ENCODE data around the gene VEZT.

VEZT gene

DNA sequence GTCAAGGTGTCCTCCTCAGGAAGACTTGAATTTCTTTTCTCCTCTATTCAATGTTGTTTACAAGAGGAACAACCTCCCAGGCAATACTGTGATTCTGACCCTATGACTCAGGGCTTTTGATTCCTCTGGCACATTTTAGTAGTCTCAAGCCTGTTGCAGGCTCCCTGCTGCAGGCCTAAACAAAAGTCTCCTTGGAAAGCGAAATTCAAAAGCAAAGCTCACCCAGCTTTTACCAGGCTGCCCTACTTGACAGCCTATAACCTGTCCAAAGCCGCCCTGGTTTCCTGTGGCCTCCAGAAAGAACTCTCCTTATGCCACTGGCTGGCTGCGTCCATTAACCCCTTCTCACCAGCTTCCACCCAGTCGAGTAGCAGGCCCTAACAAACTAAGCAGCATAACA is 11.9 kb upstream of the VEZT start:
- WGBS (ENCODE audit: extremely low coverage, insufficient coverage, low lambda C conversion rate): no CpG with 5 or more reads among the region's 4 CpGs

DNA sequence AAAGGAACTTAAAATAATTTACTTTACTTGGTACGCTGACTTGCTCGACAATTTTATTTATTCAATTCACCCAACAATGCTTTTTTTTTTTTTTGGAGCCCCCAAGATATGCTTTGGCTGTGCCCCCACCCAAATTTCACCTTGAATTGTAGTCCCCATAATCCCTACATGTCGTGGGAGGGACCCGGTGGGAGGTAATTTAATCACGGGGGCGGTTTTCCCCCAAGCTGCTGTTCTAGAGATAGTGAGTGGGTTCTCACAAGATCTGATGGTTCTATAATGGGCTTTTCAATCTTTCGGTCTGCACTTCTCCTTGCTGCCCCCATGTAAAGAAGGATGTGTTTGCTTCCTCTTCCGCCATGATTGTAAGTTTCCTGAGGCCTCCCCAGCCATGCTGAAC is 10.7 kb upstream of the VEZT start:
- H3K27ac ChIP-seq (ENCODE audit: low read depth, low read length): no peak overlapping the region

More for the DNA sequence above, 11.9 kb upstream of the VEZT start:
- H3K18ac ChIP-seq (ENCODE audit: low read length): peak overlapping the region; percentile 68
- peaks cover 35% of the 10 kb centered on the region for H3K79me2 ChIP-seq (ENCODE audit: control insufficient read depth, insufficient read depth, low read length)
- peak overlapping the region; percentile 34 for H3K23ac ChIP-seq (ENCODE audit: low read length)
- H3K56ac ChIP-seq (ENCODE audit: low read length): peak overlapping the region; percentile 66
- no peak overlapping the region for H2BK15ac ChIP-seq (replicated peaks; ENCODE audit: low read depth)
- peak overlapping the region; percentile 78 for H2BK5ac ChIP-seq (ENCODE audit: low read length)
- no peaks in the 10 kb centered on the region for H3K36me3 ChIP-seq (ENCODE audit: control insufficient read depth, insufficient read depth, low read length)
- H3K9ac ChIP-seq (ENCODE audit: low read length): peak overlapping the region; percentile 51
- H3K79me1 ChIP-seq (ENCODE audit: low read length): peaks cover 11% of the 10 kb centered on the region
- peaks cover 23% of the 10 kb centered on the region for H3K4me1 ChIP-seq (ENCODE audit: control insufficient read depth, low read depth, low read length)
- H3K4ac ChIP-seq (ENCODE audit: low read depth, low read length): peak overlapping the region; percentile 59
- H3K4me3 ChIP-seq (ENCODE audit: low read length): no peak overlapping the region
- peak; percentile 84 for DNase-seq
- no peaks in the 10 kb centered on the region for H3K27me3 ChIP-seq (ENCODE audit: insufficient read depth, low read length, poor library complexity)
- no peak overlapping the region for H2AK5ac ChIP-seq (ENCODE audit: low read length)
- H2BK120ac ChIP-seq (ENCODE audit: low read depth, low read length): peak overlapping the region; percentile 56
- no peak overlapping the region for H4K5ac ChIP-seq (ENCODE audit: low read length)
- peak overlapping the region; percentile 92 for H3K27ac ChIP-seq (ENCODE audit: low read depth, low read length)
- H4K8ac ChIP-seq (ENCODE audit: low read depth, low read length): no peak overlapping the region
- H3K4me2 ChIP-seq (ENCODE audit: low read length): no peak overlapping the region

DNA sequence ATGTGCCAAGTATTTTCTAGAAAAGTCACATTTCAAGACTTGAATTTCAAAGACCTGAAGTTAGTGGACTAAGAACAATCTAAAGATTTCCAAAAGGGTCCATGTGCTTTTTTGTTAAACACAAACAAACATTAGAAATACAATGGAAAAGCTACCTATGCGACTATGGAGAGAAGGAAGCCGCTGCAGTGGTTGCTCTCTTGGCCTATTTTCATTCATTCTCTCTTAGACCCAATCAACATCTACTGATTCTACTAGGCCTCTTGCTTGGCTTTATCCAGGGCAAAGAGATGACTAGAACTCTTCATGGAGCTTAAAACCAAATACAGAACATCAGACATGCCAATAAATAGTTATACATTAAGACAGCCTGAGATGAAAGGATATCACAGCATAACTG is 10.2 kb upstream of the VEZT start:
- Histone ChIP-seq H2BK15ac (replicated peaks; ENCODE audit: low read depth) (no peak overlapping the region), H2BK120ac (ENCODE audit: low read depth, low read length) (no peak overlapping the region), H3K18ac (ENCODE audit: low read length) (no peak overlapping the region), H3K27me3 (ENCODE audit: insufficient read depth, low read length, poor library complexity) (no peaks in the 10 kb centered on the region), H3K23ac (ENCODE audit: low read length) (no peak overlapping the region), H3K79me1 (ENCODE audit: low read length) (peaks cover 11% of the 10 kb centered on the region), H2AK5ac (ENCODE audit: low read length) (no peak overlapping the region), H3K9ac (ENCODE audit: low read length) (no peak overlapping the region), H3K27ac (ENCODE audit: low read depth, low read length) (no peak overlapping the region), H3K4ac (ENCODE audit: low read depth, low read length) (no peak overlapping the region), H3K79me2 (ENCODE audit: control insufficient read depth, insufficient read depth, low read length) (peaks cover 29% of the 10 kb centered on the region), H4K5ac (ENCODE audit: low read length) (no peak overlapping the region), H3K4me2 (ENCODE audit: low read length) (no peak overlapping the region), H2BK5ac (ENCODE audit: low read length) (no peak overlapping the region), H3K4me1 (ENCODE audit: control insufficient read depth, low read depth, low read length) (peaks cover 20% of the 10 kb centered on the region), H3K56ac (ENCODE audit: low read length) (no peak overlapping the region), H4K8ac (ENCODE audit: low read depth, low read length) (no peak overlapping the region), H3K4me3 (ENCODE audit: low read length) (no peak overlapping the region), H3K36me3 (ENCODE audit: control insufficient read depth, insufficient read depth, low read length) (no peaks in the 10 kb centered on the region)
- WGBS (ENCODE audit: extremely low coverage, insufficient coverage, low lambda C conversion rate): no CpG with 5 or more reads among the region's 2 CpGs
- no peak for DNase-seq

More for the DNA sequence above, 10.7 kb upstream of the VEZT start:
- Histone ChIP-seq H3K4me1 (ENCODE audit: control insufficient read depth, low read depth, low read length) (peaks cover 20% of the 10 kb centered on the region), H3K56ac (ENCODE audit: low read length) (no peak overlapping the region), H3K36me3 (ENCODE audit: control insufficient read depth, insufficient read depth, low read length) (no peaks in the 10 kb centered on the region), H4K8ac (ENCODE audit: low read depth, low read length) (no peak overlapping the region), H3K4me3 (ENCODE audit: low read length) (no peak overlapping the region), H3K79me2 (ENCODE audit: control insufficient read depth, insufficient read depth, low read length) (peaks cover 32% of the 10 kb centered on the region), H3K79me1 (ENCODE audit: low read length) (peaks cover 11% of the 10 kb centered on the region), H3K27me3 (ENCODE audit: insufficient read depth, low read length, poor library complexity) (no peaks in the 10 kb centered on the region), H2AK5ac (ENCODE audit: low read length) (no peak overlapping the region), H4K5ac (ENCODE audit: low read length) (no peak overlapping the region), H2BK15ac (replicated peaks; ENCODE audit: low read depth) (no peak overlapping the region), H2BK120ac (ENCODE audit: low read depth, low read length) (no peak overlapping the region), H3K4ac (ENCODE audit: low read depth, low read length) (no peak overlapping the region), H2BK5ac (ENCODE audit: low read length) (no peak overlapping the region), H3K18ac (ENCODE audit: low read length) (no peak overlapping the region), H3K23ac (ENCODE audit: low read length) (no peak overlapping the region), H3K9ac (ENCODE audit: low read length) (no peak overlapping the region), H3K4me2 (ENCODE audit: low read length) (no peak overlapping the region)
- DNase-seq: no peak
- WGBS (ENCODE audit: extremely low coverage, insufficient coverage, low lambda C conversion rate): no CpG with 5 or more reads among the region's 8 CpGs

DNA sequence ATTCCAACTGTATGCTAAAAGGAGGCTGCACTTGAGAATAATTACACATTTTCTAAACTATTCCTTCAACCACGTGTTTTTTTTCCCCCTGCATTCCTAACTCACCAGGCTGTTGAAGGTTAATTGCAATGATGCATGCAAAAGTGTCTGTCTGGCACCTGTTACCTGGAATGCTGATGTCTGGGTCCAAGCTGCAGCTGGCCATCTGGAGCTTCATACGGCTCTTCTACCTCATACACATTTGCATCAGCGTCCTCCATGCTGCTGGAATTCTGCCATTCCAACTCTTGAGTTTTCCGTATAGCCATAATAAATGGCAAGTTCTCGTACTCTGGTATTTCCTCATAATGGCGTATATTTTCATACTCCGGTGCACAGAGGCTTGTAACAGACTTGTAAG is 8.9 kb upstream of the VEZT start:
- Histone ChIP-seq H3K18ac (ENCODE audit: low read length) (no peak overlapping the region), H3K56ac (ENCODE audit: low read length) (no peak overlapping the region), H4K8ac (ENCODE audit: low read depth, low read length) (no peak overlapping the region), H2AK5ac (ENCODE audit: low read length) (no peak overlapping the region), H2BK120ac (ENCODE audit: low read depth, low read length) (no peak overlapping the region), H3K4me3 (ENCODE audit: low read length) (no peak overlapping the region), H2BK15ac (replicated peaks; ENCODE audit: low read depth) (no peak overlapping the region), H3K79me2 (ENCODE audit: control insufficient read depth, insufficient read depth, low read length) (peaks cover 29% of the 10 kb centered on the region), H3K4me2 (ENCODE audit: low read length) (no peak overlapping the region), H3K4me1 (ENCODE audit: control insufficient read depth, low read depth, low read length) (peaks cover 13% of the 10 kb centered on the region), H3K23ac (ENCODE audit: low read length) (no peak overlapping the region), H3K79me1 (ENCODE audit: low read length) (peaks cover 11% of the 10 kb centered on the region), H4K5ac (ENCODE audit: low read length) (no peak overlapping the region), H3K27ac (ENCODE audit: low read depth, low read length) (no peak overlapping the region), H3K27me3 (ENCODE audit: insufficient read depth, low read length, poor library complexity) (no peaks in the 10 kb centered on the region), H3K9ac (ENCODE audit: low read length) (no peak overlapping the region), H3K4ac (ENCODE audit: low read depth, low read length) (no peak overlapping the region), H3K36me3 (ENCODE audit: control insufficient read depth, insufficient read depth, low read length) (no peaks in the 10 kb centered on the region), H2BK5ac (ENCODE audit: low read length) (no peak overlapping the region)
- no CpG with 5 or more reads among the region's 7 CpGs for WGBS (ENCODE audit: extremely low coverage, insufficient coverage, low lambda C conversion rate)
- peak; percentile 48 for DNase-seq

DNA sequence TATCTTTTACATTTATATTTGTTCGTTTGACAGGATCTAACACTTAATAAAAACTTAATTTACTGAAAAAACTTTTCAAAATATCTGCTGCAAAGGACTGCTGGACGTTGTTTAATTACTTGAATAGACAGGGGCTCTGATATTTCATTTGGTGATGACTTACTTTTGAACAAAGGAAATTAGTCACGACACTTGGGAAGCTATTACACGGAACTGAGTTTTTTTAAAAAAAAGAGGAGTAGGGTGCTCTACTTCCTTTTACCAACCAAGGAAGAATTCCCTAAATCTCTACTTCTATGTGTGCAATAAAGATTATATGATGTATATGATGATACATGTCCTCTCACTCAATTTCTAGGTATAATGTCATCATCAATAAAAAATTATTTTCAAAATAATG is 5.0 kb upstream of the VEZT start:
- Histone ChIP-seq H3K79me2 (ENCODE audit: control insufficient read depth, insufficient read depth, low read length) (peaks cover 44% of the 10 kb centered on the region), H3K27ac (ENCODE audit: low read depth, low read length) (no peak overlapping the region), H3K18ac (ENCODE audit: low read length) (no peak overlapping the region), H3K4ac (ENCODE audit: low read depth, low read length) (no peak overlapping the region), H4K8ac (ENCODE audit: low read depth, low read length) (no peak overlapping the region), H3K4me1 (ENCODE audit: control insufficient read depth, low read depth, low read length) (peaks cover 2% of the 10 kb centered on the region), H3K79me1 (ENCODE audit: low read length) (peaks cover 10% of the 10 kb centered on the region), H3K9ac (ENCODE audit: low read length) (no peak overlapping the region), H3K36me3 (ENCODE audit: control insufficient read depth, insufficient read depth, low read length) (no peaks in the 10 kb centered on the region), H3K4me3 (ENCODE audit: low read length) (no peak overlapping the region), H3K27me3 (ENCODE audit: insufficient read depth, low read length, poor library complexity) (no peaks in the 10 kb centered on the region), H2AK5ac (ENCODE audit: low read length) (no peak overlapping the region), H2BK120ac (ENCODE audit: low read depth, low read length) (no peak overlapping the region), H2BK15ac (replicated peaks; ENCODE audit: low read depth) (no peak overlapping the region), H3K56ac (ENCODE audit: low read length) (no peak overlapping the region), H2BK5ac (ENCODE audit: low read length) (no peak overlapping the region), H4K5ac (ENCODE audit: low read length) (no peak overlapping the region), H3K4me2 (ENCODE audit: low read length) (no peak overlapping the region), H3K23ac (ENCODE audit: low read length) (no peak overlapping the region)
- no CpG with 5 or more reads among the region's 4 CpGs for WGBS (ENCODE audit: extremely low coverage, insufficient coverage, low lambda C conversion rate)
- no peak for DNase-seq

DNA sequence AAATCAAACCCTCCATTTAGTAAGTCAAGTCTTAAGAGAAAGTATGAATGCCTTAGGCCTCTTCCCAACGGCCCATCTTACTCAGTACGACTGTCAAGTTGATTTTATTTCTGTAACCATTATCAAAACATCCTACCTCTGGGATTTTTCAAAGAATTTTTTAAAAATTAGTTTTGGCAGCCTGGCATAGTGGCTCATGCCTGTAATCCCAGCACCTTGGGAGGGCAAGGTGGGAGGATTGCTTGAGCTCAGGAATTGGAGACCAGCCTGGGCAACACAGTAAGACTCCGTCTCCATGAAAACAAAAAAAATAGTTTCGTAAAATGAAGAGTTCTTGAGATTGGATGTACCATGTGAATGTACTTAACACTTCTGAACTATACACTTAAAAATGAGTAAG is 4.5 kb upstream of the VEZT start:
- Histone ChIP-seq H3K4me2 (ENCODE audit: low read length) (no peak overlapping the region), H3K23ac (ENCODE audit: low read length) (no peak overlapping the region), H3K4me3 (ENCODE audit: low read length) (no peak overlapping the region), H2BK5ac (ENCODE audit: low read length) (no peak overlapping the region), H3K4ac (ENCODE audit: low read depth, low read length) (no peak overlapping the region), H2AK5ac (ENCODE audit: low read length) (no peak overlapping the region), H3K27ac (ENCODE audit: low read depth, low read length) (no peak overlapping the region), H2BK120ac (ENCODE audit: low read depth, low read length) (no peak overlapping the region), H3K79me2 (ENCODE audit: control insufficient read depth, insufficient read depth, low read length) (peaks cover 41% of the 10 kb centered on the region), H3K9ac (ENCODE audit: low read length) (no peak overlapping the region), H3K36me3 (ENCODE audit: control insufficient read depth, insufficient read depth, low read length) (no peaks in the 10 kb centered on the region), H3K18ac (ENCODE audit: low read length) (no peak overlapping the region), H3K56ac (ENCODE audit: low read length) (no peak overlapping the region), H4K8ac (ENCODE audit: low read depth, low read length) (no peak overlapping the region), H4K5ac (ENCODE audit: low read length) (no peak overlapping the region), H3K4me1 (ENCODE audit: control insufficient read depth, low read depth, low read length) (peaks cover 2% of the 10 kb centered on the region), H3K79me1 (ENCODE audit: low read length) (peaks cover 7% of the 10 kb centered on the region), H3K27me3 (ENCODE audit: insufficient read depth, low read length, poor library complexity) (no peaks in the 10 kb centered on the region), H2BK15ac (replicated peaks; ENCODE audit: low read depth) (no peak overlapping the region)
- WGBS (ENCODE audit: extremely low coverage, insufficient coverage, low lambda C conversion rate): no CpG with 5 or more reads among the region's 4 CpGs
- no peak for DNase-seq
